Endodermal cell (in vitro differentiated cells): Measurements from ENCODE around the gene PTGER3. TPM values are rescaled to one million over a fixed set of nuclear protein-coding genes. Genes with fewer than 3 reads are reported as not detected.

ENCODE experiments used
- DNase-seq: peaks from one replicate; pipeline ENCODE4 v3.0.0-alpha.2; 2017
- H3K27ac ChIP-seq: 2 replicates; pipeline ENCODE4 v1.5.1; 2013; ENCODE audit warnings: mild to moderate bottlenecking, low read depth, low read length, moderate library complexity
- H3K27me3 ChIP-seq: 2 replicates; pipeline ENCODE4 v1.6.1; 2013; ENCODE audit warnings: mild to moderate bottlenecking, low read length, moderate library complexity; ENCODE audit not compliant: insufficient read depth, control insufficient read depth, poor library complexity, severe bottlenecking
- H3K36me3 ChIP-seq: 2 replicates; pipeline ENCODE4 v1.7.0; 2013; ENCODE audit warnings: mild to moderate bottlenecking, low read length, moderate library complexity; ENCODE audit not compliant: control insufficient read depth, insufficient read depth
- H3K4me1 ChIP-seq: one replicate; pipeline ENCODE4 v1.7.0; 2013; ENCODE audit warnings: low read length; ENCODE audit not compliant: control insufficient read depth, insufficient read depth
- H3K4me3 ChIP-seq: 2 replicates; pipeline ENCODE4 v1.5.1; 2013; ENCODE audit warnings: mild to moderate bottlenecking, low read length, moderate library complexity
- H3K9ac ChIP-seq: 2 replicates; pipeline ENCODE4 v1.6.1; 2013; ENCODE audit warnings: mild to moderate bottlenecking, low read length, moderate library complexity; ENCODE audit not compliant: poor library complexity, severe bottlenecking; ENCODE audit errors: extremely low read depth
- H3K9me3 ChIP-seq: 2 replicates; pipeline ENCODE4 v1.6.1; 2013; ENCODE audit warnings: mild to moderate bottlenecking, low read length, moderate library complexity; ENCODE audit not compliant: control insufficient read depth
- H3K27ac Mint-ChIP-seq: 2 replicates; pipeline ENCODE4 v1.8.0; 2020; ENCODE audit warnings: mixed read lengths
- H3K27me3 Mint-ChIP-seq: 2 replicates; pipeline ENCODE4 v1.8.0; 2021; ENCODE audit warnings: mild to moderate bottlenecking, mixed read lengths; ENCODE audit not compliant: insufficient read depth
- H3K36me3 Mint-ChIP-seq: 2 replicates; pipeline ENCODE4 v1.8.0; 2020; ENCODE audit warnings: low read depth, mixed read lengths
- H3K4me1 Mint-ChIP-seq: 2 replicates; pipeline ENCODE4 v1.8.0; 2020; ENCODE audit warnings: mixed read lengths
- H3K4me3 Mint-ChIP-seq: 2 replicates; pipeline ENCODE4 v1.8.0; 2020; ENCODE audit warnings: mild to moderate bottlenecking, moderate library complexity, mixed read lengths
- H3K9me3 Mint-ChIP-seq: 2 replicates; pipeline ENCODE4 v1.8.0; 2020; ENCODE audit warnings: mild to moderate bottlenecking, mixed read lengths
- WGBS, 2 experiments: methylation state at CpG; one replicate each; pipeline versions ENCODE4 v1.1.5 to v1.1.7; 2013; ENCODE audit warnings: missing lambda C conversion rate in 2 of 2, mixed read lengths in 1 of 2; ENCODE audit not compliant: insufficient coverage in 1 of 2, insufficient read length in 1 of 2; 5-methylcytosine and 5-hydroxymethylcytosine counted together
- total RNA-seq, 2 donors: library from RNA; stranded (reverse); fragmentation: NEBNext Ultra II Directional in 1 of 2; extraction: Animal tissue kit (Norgen Biotek cat#: 25700) in 1 of 2; gene quantifications; 2 replicates in 1 of 2; 3 replicates in 1 of 2; pipeline ENCODE4 v1.2.1, GENCODE V29; 2021
- TF ChIP-seq, protein P1 (sequence below): fragments of 200-600 bp; sonication (generic); conservative IDR thresholded peaks from 2 replicates; pipeline ENCODE4 v1.5.0; 2021; ENCODE audit warnings: antibody characterized with exemption, mild to moderate bottlenecking

PTGER3 gene
- total RNA-seq, 2 donors from 2014 or later, result 0.13 to 0.18 TPM

DNA sequence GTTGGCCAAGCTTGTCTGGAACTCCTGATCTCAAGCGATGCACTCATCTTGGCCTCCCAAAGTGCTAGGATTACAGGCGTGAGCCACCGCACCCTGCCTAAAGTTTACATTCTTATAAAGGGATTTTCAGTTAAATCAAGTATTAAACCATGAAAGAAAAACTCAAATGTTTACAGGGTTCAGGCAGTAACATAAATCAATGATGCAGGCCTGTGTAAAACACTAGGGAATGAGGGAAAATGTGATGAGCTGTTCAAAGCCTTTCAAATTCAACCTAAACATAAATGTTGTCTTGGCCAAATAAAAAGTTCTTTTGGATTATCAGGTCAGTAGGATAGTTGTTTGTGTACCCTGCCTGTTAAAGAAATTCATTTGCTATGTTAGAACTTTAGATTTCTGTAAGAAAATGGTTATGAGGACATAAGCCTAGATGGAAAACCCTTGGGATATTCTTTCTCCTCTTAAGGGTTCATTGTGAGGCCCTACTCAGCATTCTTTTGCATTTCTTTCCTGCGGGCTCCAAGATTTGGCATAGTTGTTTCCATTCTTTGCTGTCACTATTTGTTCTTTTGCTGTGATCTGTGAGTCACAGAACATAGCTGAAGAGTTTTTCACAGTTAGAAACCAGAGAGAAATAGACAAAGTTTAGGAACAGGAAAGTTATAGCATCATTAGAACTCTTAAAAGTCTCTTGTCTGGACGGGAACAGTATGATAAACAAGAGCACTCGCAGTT, 42.1 kb upstream of the PTGER3 start:
- Mint-ChIP-seq H3K9me3 (no peaks in the 10 kb centered on the region), H3K4me1 (peaks cover 3% of the 10 kb centered on the region), H3K27me3 (peaks cover 20% of the 10 kb centered on the region), H3K36me3 (no peaks in the 10 kb centered on the region), H3K27ac (no peak overlapping the region), H3K4me3 (no peak overlapping the region)
- Histone ChIP-seq H3K9me3 (no peaks in the 10 kb centered on the region), H3K4me3 (no peak overlapping the region), H3K36me3 (no peaks in the 10 kb centered on the region), H3K27me3 (peaks cover 2% of the 10 kb centered on the region), H3K9ac (no peak overlapping the region), H3K4me1 (no peaks in the 10 kb centered on the region), H3K27ac (no peak overlapping the region)
- DNase-seq, result no peak
- WGBS, 2 experiments, result 94 to 97% methylated on average over 5 to 6 of the region's 6 CpGs
- TF ChIP-seq, protein P1, sequence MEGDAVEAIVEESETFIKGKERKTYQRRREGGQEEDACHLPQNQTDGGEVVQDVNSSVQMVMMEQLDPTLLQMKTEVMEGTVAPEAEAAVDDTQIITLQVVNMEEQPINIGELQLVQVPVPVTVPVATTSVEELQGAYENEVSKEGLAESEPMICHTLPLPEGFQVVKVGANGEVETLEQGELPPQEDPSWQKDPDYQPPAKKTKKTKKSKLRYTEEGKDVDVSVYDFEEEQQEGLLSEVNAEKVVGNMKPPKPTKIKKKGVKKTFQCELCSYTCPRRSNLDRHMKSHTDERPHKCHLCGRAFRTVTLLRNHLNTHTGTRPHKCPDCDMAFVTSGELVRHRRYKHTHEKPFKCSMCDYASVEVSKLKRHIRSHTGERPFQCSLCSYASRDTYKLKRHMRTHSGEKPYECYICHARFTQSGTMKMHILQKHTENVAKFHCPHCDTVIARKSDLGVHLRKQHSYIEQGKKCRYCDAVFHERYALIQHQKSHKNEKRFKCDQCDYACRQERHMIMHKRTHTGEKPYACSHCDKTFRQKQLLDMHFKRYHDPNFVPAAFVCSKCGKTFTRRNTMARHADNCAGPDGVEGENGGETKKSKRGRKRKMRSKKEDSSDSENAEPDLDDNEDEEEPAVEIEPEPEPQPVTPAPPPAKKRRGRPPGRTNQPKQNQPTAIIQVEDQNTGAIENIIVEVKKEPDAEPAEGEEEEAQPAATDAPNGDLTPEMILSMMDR, result no peak

DNA sequence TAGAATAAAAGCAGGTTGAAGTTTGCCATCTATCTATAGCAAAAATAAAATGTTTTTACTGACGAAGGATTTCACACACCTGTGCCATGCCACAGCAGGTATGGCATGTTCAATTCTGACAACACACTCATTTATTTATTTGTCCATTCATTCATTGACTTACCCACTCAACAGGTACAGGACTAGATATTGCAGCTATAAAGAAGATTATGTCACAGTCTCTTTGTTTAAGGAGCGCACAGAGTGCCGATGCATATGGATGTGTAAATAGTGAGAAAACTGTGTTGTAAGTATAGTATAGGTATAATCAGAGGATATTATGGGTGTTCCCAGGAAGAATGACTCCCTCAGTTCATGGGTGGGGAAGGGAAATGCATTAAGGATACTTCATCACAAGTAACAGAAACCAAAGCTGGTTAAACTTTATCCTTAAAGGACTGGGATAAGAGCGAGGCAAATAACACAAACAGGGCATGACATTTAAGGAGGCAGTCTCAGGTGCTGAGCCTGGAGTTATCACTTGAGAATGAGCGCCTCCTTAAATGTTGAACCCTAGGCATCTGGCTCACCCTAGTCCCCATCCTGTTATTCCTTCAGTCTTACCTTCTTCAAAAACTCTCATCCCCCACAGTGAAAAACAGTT, 41.1 kb upstream of the PTGER3 start:
- H3K9me3 ChIP-seq, result no peaks in the 10 kb centered on the region
- WGBS, 2 experiments, result 91 to 100% methylated on average over 3 to 5 of the region's 5 CpGs

DNA sequence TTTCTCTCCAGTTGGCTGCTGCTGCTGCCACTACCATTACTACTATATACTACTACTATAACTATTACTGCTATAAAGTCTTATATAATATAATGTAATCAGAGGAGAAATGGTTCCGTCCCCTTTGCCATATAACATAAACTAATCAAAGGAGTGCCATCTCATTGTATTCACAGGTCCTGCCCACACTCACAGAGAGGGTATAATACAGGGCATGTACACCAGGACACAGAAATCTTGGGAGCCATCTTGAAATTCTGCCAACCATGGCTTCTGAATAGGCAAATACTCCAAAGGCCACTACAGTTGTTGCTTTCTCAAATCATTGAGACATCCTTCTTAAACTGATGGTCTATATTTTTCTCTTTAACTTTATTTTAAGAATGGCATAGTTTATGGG, 40.1 kb upstream of the PTGER3 start:
- Mint-ChIP-seq H3K27me3 (peaks cover 36% of the 10 kb centered on the region), H3K4me3 (no peak overlapping the region), H3K9me3 (no peaks in the 10 kb centered on the region), H3K36me3 (no peaks in the 10 kb centered on the region), H3K4me1 (peaks cover 3% of the 10 kb centered on the region), H3K27ac (no peak overlapping the region)
- no peak overlapping the region for H3K27ac ChIP-seq
- no peak overlapping the region for H3K4me3 ChIP-seq
- H3K36me3 ChIP-seq, result no peaks in the 10 kb centered on the region
- peaks cover 21% of the 10 kb centered on the region for H3K27me3 ChIP-seq
- TF ChIP-seq, protein P1, result no peak
- no peaks in the 10 kb centered on the region for H3K9me3 ChIP-seq
- WGBS, 2 experiments, result 82% methylated on average over 1 of the region's 1 CpG; no CpG with 5 or more reads in 1 of the 2 experiments
- DNase-seq, result no peak
- no peak overlapping the region for H3K9ac ChIP-seq
- no peaks in the 10 kb centered on the region for H3K4me1 ChIP-seq

More for the DNA sequence above, 41.1 kb upstream of the PTGER3 start:
- Mint-ChIP-seq H3K4me3 (no peak overlapping the region), H3K9me3 (no peaks in the 10 kb centered on the region), H3K36me3 (no peaks in the 10 kb centered on the region), H3K27me3 (peaks cover 26% of the 10 kb centered on the region), H3K27ac (no peak overlapping the region), H3K4me1 (peaks cover 3% of the 10 kb centered on the region)
- Histone ChIP-seq H3K9ac (no peak overlapping the region), H3K27me3 (peaks cover 11% of the 10 kb centered on the region), H3K36me3 (no peaks in the 10 kb centered on the region), H3K4me3 (no peak overlapping the region), H3K27ac (no peak overlapping the region), H3K4me1 (no peaks in the 10 kb centered on the region)
- TF ChIP-seq, protein P1, result no peak
- no peak for DNase-seq
